ENCODE measurements around the gene KCNMA1.

Gene KCNMA1

DNA sequence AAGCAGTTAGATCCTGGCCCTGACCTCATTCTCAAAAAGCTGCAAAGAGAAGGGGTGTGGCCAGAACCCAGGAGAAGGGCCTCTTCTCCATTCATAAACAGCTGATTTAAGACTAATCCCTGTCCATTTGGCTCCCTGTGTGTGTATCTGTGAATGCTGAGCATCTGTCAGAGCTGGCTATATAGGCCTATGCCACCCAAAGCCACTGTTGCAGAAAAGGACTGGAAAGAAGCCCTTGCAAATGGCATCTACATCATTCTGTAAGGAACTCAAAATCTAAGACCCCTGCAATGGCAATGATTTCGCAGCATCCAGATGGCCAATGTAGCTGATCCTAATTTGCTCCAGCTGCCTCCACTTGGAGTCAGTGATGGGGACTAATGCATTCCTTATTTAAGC is 384.5 kb downstream of the KCNMA1 start:
- DNase-seq = no peak

- DNase-seq = no peak
These were observed 385.0 kb downstream of the KCNMA1 start for GRCh38 chr10:77252380-77253146.

- DNase-seq = no peak
These were observed 386.2 kb downstream of the KCNMA1 start for GRCh38 chr10:77251297-77252013.

DNA sequence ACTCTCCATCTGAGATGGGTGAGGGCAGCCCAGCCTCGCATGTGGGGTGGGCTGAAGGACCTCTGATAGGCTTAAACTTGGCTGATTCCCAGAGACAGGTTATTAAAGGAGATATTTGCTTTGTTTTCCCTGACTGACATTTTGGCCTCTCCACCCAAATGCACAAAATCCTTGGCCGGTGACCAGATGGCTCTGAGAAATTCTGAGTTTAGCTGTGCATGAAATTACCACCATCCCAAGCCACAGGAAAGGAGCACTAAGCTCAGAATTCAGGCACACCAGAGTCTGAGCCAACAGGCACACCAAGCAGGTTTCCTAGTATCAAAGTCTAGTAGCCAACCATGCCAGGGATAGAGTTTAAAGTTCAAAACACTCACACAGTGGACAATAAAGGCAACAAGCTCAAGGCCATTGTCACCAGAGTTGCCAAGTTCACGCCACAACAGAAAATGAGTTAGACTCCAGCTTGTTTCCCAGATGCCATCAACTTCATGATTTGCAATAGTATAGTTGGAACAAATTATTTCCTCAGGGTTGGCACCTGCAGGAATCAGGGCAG is 387.6 kb downstream of the KCNMA1 start:
- no peak for DNase-seq

DNA sequence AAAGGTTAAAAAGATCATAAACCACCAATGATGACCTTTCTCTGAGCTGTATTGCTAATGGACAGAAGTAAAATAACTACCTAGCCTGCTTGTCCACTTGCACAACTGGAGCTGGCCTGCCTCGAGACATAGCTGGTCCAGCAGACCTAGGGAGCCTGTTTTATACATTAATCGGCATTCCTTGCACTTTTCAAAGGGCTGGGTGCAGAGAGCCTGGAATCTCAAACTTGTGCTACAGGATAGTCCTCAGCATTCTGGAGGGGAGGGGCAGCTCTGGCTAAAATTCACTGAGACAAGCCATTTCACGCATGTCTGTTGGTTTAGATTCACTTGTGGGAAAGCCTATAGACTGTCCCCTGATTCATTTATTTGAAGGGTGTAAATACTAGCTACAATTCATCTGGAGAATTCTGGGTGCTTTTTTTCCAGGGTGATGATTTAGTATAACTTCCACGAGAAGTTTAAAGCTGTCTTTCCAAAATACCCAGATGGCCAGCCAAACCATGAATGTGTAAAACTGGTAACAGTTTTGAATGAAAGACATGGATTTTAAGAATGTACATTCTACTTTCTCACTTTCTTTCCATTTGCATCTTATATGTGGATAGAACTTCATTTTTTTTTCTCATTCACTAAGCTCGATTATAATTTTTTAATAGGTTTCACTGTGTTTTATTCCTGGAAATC is 389.4 kb downstream of the KCNMA1 start:
- DNase-seq = no peak

DNA sequence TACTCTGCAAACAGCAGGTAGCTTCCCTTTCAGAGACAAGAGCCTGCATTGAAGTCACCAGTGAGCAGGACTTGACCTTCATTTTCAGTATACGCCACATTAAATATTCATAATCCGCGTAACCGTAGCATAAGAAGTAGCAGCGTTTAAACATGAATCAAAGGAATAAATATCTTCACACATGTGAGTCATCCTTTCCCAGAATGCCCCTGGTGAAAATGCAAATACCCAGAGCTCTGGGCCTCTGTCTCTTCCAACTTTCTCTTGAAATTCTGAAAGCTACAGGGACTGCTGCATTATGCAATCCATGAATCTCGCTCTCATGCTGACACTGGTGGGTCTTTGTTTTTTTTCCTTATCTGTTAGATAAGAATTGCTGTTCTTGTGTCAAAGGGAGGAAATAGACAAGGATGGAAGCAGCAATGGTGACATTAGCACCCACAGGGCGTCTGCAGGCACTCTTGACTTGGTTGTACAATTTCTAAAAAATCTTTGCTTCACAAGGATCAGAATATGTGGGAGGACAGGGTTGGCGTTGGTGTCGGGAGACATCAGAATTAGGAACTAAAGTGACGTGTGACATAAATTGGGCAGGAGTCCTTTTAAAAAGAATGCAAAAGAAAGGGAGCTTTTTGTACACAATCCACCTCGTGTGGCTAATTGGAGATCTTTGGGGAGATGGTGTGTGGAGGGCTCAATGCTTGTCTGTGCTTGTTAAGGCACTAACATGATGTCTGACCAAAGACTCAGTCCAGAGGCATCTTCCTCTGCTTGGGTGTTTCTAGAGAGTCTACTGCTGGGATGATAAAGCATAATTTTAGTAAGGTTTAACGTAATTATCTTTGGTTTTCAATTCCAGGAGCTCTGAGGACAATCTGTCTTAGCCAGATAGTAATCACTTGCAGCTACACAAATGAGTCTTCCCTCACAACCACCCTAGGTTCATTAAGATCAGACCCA is 390.3 kb downstream of the KCNMA1 start:
- DNase-seq = no peak

DNA sequence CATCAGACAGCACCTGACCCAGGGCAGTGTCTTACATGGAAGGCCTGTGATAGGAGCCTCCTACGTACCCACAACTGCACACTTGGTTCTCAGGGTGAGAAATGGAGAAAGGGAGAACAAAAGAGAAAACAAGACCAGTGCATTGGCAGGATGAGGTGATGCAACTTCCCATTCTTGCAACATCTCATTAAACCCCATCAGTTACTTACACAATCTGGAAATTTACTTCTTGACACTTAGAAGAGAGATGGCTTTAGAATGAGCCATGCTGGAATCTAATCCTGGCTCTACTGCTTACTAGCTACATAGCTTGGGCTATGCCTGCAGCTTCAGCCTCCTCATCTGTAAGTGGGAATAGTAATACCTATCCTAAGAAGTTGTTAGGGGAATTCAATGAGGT is 391.7 kb downstream of the KCNMA1 start:
- DNase-seq = no peak

GRCh38 chr10:77244746-77245145 is 392.9 kb downstream of the KCNMA1 start:
- no peak for DNase-seq

DNA sequence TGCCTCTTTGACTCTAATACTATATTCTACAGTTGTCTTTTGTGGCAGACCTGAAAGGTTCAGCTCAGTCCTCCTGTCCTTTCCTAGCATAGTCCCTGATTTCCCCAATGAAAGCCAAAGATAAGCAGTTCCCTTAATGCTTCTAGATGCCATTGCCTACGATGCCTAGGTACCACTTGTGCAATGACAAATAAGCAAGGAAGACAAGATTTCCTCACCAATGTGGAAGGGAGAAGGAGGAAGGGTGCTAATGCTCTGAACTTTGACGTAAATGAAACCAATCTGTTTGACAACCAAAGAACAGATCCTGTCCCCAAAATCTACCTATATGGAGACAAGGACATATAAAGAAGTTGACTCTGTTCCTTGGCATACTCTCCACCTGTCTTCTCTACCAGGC is 393.3 kb downstream of the KCNMA1 start:
- DNase-seq = no peak

DNA sequence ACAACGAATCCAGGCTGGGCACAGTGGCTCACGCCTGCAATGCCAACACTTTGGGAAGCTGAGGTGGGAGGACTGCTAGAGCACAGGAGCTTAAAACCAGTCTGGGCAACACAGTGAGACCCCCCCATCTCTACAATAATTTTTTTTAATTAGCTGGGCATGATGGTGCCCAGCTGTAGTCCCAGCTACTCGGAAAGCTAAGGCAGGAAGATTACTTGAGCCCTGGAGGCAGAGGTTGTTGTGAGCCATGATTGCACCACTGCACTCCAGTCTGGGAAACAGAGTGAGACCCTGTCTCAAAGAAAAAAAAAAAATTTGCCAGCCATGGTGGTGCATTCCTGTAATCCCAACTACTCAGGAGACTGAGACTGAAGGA is 396.3 kb downstream of the KCNMA1 start:
- DNase-seq = no peak

- DNase-seq = no peak
These were observed 396.8 kb downstream of the KCNMA1 start for GRCh38 chr10:77240706-77241349.

DNA sequence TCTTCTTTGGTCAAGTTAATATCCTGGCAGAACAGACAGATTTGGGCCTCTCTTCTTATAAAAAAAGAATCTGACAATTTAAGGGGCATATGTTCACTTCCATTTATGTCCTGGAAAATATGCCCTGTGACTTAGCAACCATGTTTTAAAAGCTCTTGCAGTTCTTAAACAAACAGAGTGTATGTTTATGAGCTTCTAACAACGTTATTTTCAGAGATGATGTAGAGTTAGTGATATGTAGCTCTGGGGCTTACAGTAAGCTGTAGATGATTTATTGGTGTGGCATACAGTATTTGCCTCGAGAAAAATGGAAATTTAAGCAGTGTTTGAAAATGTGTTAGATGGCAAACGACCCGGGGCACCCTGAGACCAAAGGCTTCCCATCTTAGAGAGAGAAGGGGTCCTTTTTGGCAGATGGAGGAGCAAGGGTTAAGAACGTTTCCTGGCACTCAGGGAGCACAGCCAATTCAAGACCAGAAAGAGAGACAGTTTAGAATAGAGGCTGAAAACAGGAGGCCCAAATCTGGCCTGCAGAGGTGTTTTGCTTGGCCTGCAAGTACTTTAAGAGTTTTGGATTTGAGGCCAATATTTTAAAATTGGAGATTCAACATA is 397.5 kb downstream of the KCNMA1 start:
- DNase-seq = no peak

DNA sequence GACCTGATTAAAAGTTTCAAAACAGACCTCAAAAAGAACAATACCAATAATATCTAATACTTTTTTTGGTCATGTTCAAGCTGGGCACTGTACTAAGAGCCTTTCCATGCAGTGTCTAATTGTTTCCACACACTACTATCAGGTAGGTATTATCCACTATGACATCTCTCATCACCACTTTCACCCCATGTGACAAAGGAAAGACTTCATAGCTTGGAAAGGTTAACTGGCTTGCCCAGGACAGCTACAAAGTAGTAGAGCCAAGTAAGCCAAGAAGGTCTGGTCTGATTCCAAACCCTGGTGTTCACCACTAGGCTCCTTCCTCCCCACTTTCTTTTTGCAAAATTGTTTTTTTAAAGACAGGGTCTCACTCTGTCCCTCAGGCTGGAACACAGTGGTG is 400.5 kb downstream of the KCNMA1 start:
- no peak for DNase-seq

GRCh38 chr10:77236700-77237099 is 400.9 kb downstream of the KCNMA1 start:
- no peak for DNase-seq

DNA sequence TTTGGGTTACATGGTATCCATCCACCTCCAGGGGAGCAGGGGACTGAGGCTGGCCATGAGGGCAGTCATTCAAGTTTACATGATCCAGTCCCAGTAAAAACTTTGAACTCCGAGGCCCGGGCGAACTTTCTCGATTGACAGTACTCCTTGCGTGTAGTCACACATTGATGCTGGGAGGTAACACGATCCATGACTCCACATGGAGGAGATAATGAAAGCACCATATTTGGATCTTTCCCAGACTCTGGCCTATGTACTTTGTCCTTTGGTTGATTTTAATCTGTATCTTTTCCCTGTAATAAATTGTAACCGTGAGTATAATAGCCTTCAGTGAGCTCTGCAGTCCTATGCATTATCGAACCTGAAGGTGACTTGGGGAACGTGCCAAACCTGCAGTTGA is 401.6 kb downstream of the KCNMA1 start:
- no peak for DNase-seq

GRCh38 chr10:77234599-77234998 is 403.0 kb downstream of the KCNMA1 start:
- no peak for DNase-seq

GRCh38 chr10:77233466-77233865 is 404.1 kb downstream of the KCNMA1 start:
- DNase-seq = no peak

DNA sequence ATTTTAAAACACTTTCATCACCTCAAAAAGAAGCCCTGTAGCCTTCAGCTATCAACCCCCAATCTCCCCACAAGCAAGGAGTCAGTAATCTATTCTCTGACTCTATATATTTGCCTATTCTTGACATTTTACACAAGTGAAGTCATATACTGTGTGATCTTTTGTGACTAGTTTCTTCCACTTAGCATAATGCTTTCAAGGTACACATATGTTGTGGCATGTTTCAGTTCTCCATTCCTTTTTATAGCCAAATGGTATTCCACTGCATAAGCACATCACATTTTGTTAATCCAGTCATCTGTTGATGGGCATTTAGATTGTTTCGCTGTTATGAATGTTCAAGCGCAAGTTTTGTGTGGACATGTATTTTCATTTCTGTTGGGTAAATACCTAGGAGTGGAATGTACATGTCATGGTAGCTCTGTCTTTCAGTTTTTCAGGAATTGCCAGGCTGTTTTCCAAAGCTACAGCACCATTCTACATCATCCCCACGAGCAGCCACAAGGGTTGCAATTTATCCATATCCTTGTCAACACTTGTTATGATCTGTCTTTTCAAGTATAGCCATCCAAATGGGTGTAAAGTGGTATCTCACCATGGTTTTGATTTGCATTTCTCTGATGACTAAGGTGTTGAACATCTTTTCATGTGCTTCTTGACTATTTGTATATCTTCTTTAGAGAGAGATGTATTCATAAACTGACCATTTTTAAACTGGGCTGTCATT is 405.6 kb downstream of the KCNMA1 start:
- DNase-seq = no peak

GRCh38 chr10:77231375-77231774 is 406.2 kb downstream of the KCNMA1 start:
- no peak for DNase-seq

DNA sequence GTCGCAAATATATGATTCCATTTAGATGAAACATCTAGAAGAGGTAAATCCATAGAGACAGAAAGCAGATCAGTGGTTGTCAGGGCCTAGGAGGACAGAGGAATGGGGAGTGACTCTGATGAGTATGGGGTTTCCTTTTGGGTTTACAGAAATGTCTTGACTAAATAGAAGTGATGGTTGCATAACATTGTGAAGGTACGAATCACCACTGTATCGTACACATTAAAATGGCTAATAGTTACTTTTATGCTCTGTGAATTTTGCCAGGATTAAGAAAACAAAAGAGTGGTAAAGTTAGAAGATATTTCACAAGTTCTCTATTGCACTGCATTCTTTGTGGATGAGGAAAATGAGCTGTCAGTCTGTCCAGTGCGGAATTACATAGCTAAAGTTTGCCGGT is 407.4 kb downstream of the KCNMA1 start:
- no peak for DNase-seq

GRCh38 chr10:77229704-77230103 is 407.9 kb downstream of the KCNMA1 start:
- no peak for DNase-seq
